Mesenchymal stem cell (in vitro differentiated cells and primary cell): Measurements from ENCODE around the gene ELK3.

Source experiments
- DNase-seq: peaks from one replicate; pipeline ENCODE4 v3.0.0-alpha.2; 2013
- H2AFZ ChIP-seq: one replicate; pipeline ENCODE4 v1.6.1; 2013; ENCODE audit warnings: low read depth, mild to moderate bottlenecking, control low read depth, inconsistent platforms, low read length, moderate library complexity
- H2AK5ac ChIP-seq: 2 replicates; pipeline ENCODE4 v1.6.1; 2013; ENCODE audit warnings: low read length, moderate library complexity, mild to moderate bottlenecking, inconsistent platforms; ENCODE audit not compliant: severe bottlenecking
- H2BK120ac ChIP-seq: one replicate; pipeline ENCODE4 v1.6.1; 2013; ENCODE audit warnings: low read depth, mild to moderate bottlenecking, inconsistent platforms, low read length, moderate library complexity
- H2BK12ac ChIP-seq, 2 experiments: one replicate each; pipeline ENCODE4 v1.6.1; 2013; ENCODE audit warnings: inconsistent platforms in 2 of 2, low read length in 2 of 2, mild to moderate bottlenecking in 2 of 2, moderate library complexity in 2 of 2, control low read depth in 1 of 2
- H2BK15ac ChIP-seq: one replicate; pipeline ENCODE4 v1.6.1; 2013; ENCODE audit warnings: mild to moderate bottlenecking, low read depth, inconsistent platforms; ENCODE audit not compliant: poor library complexity, severe bottlenecking
- H2BK5ac ChIP-seq: 2 replicates; pipeline ENCODE4 v1.6.1; 2013; ENCODE audit warnings: low read depth, mild to moderate bottlenecking, low read length, control low read depth, inconsistent platforms; ENCODE audit not compliant: poor library complexity, severe bottlenecking
- H3K14ac ChIP-seq, 2 experiments: one replicate each; pipeline ENCODE4 v1.6.1; 2013; ENCODE audit warnings: inconsistent platforms in 2 of 2, low read length in 2 of 2, control low read depth in 1 of 2, mild to moderate bottlenecking in 1 of 2, moderate library complexity in 1 of 2
- H3K18ac ChIP-seq, 2 experiments: one replicate each; pipeline ENCODE4 v1.6.1; 2013; ENCODE audit warnings: inconsistent platforms in 2 of 2, low read length in 2 of 2, control low read depth in 1 of 2, low read depth in 1 of 2, mild to moderate bottlenecking in 1 of 2
- H3K23ac ChIP-seq, 2 experiments: one replicate each; pipeline ENCODE4 v1.6.1; 2013; ENCODE audit warnings: inconsistent platforms in 2 of 2, low read length in 2 of 2, mild to moderate bottlenecking in 2 of 2, moderate library complexity in 2 of 2, control low read depth in 1 of 2
- H3K27ac ChIP-seq: 2 replicates; pipeline ENCODE4 v1.5.1; 2013; ENCODE audit warnings: mild to moderate bottlenecking, moderate library complexity, low read length, control low read depth, inconsistent platforms; ENCODE audit not compliant: poor library complexity, severe bottlenecking
- H3K27me3 ChIP-seq, 2 experiments: 2 replicates each; pipeline versions ENCODE4 v1.6.1 to v1.7.0; 2013; ENCODE audit warnings: low read length in 2 of 2, mild to moderate bottlenecking in 2 of 2, moderate library complexity in 2 of 2, control low read depth in 1 of 2, inconsistent platforms in 1 of 2; ENCODE audit not compliant: control insufficient read depth in 1 of 2, insufficient read depth in 1 of 2
- H3K36me3 ChIP-seq, 2 experiments: 2 replicates each; pipeline versions ENCODE4 v1.6.1 to v1.7.0; 2013; ENCODE audit warnings: low read length in 2 of 2, control low read depth in 1 of 2, inconsistent platforms in 1 of 2, low read depth in 1 of 2, mild to moderate bottlenecking in 1 of 2; ENCODE audit not compliant: insufficient read depth in 2 of 2, control insufficient read depth in 1 of 2
- H3K4ac ChIP-seq, 2 experiments: one replicate each; pipeline ENCODE4 v1.6.1; 2013; ENCODE audit warnings: inconsistent platforms in 2 of 2, low read length in 2 of 2, mild to moderate bottlenecking in 2 of 2, moderate library complexity in 2 of 2, control low read depth in 1 of 2, low read depth in 1 of 2
- H3K4me1 ChIP-seq: 2 replicates; pipeline ENCODE4 v1.6.1; 2013; ENCODE audit warnings: low read depth, low read length, control low read depth; ENCODE audit not compliant: control insufficient read depth, insufficient read depth
- H3K4me2 ChIP-seq: 2 replicates; pipeline ENCODE4 v1.6.1; 2013; ENCODE audit warnings: low read length, mild to moderate bottlenecking, inconsistent platforms; ENCODE audit not compliant: poor library complexity, severe bottlenecking
- H3K4me3 ChIP-seq, 2 experiments: 2 replicates each; pipeline versions ENCODE4 v1.5.1 to v1.7.0; 2013; ENCODE audit warnings: low read length in 2 of 2, mild to moderate bottlenecking in 2 of 2, control low read depth in 1 of 2, low read depth in 1 of 2; ENCODE audit not compliant: insufficient read depth in 1 of 2
- H3K79me1 ChIP-seq: replicated peaks from 2 replicates; pipeline ENCODE4 v1.6.1; 2013; ENCODE audit warnings: mild to moderate bottlenecking, control low read depth, low read length, inconsistent platforms; ENCODE audit not compliant: poor library complexity, severe bottlenecking
- H3K9ac ChIP-seq: 2 replicates; pipeline ENCODE4 v1.7.0; 2013; ENCODE audit warnings: mild to moderate bottlenecking, low read length, moderate library complexity
- H3K9me3 ChIP-seq: 2 replicates; pipeline ENCODE4 v1.7.0; 2013; ENCODE audit warnings: mild to moderate bottlenecking, low read length; ENCODE audit not compliant: control insufficient read depth
- H4K8ac ChIP-seq: one replicate; pipeline ENCODE4 v1.6.1; 2013; ENCODE audit warnings: inconsistent platforms, mild to moderate bottlenecking, low read length, moderate library complexity
- H4K91ac ChIP-seq: one replicate; pipeline ENCODE4 v1.6.1; 2013; ENCODE audit warnings: mild to moderate bottlenecking, low read length, inconsistent platforms
- WGBS: methylation state at CpG from one replicate; pipeline ENCODE4 v1.1.7; 2013; ENCODE audit warnings: mixed read lengths; 5-methylcytosine and 5-hydroxymethylcytosine counted together

The ELK3 gene

DNA sequence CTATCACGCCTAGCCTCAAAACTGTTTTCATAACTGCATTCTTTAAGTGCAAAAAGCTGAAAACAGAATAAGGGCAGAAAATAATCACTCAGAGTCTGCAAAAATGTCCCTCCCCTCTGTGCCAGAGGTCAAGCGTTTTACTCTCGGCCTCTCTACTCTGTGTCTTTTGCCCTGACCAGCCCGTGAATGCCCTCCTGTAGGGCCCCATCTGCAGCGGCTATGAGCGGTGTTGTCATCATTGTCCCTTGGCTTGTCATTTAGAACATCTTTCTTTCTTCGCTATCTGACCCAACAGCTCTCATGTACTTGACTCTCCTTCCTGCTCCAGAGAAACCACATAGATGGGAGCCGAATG is 21.7 kb downstream of the ELK3 start:
- no peak overlapping the region for H3K27ac ChIP-seq
- H3K36me3 ChIP-seq, result peaks cover 3 to 26% of the 10 kb centered on the region in 2 experiments
- no peak overlapping the region for H3K18ac ChIP-seq
- H3K79me1 ChIP-seq, result peaks cover 12% of the 10 kb centered on the region
- no peaks in the 10 kb centered on the region for H3K9me3 ChIP-seq
- no peak overlapping the region for H2AK5ac ChIP-seq
- no peak overlapping the region for H4K8ac ChIP-seq
- peak overlapping the region; percentile 27 for H2BK120ac ChIP-seq
- 89% methylated on average over 8 of the region's 8 CpGs for WGBS
- H3K4ac ChIP-seq, result no peak overlapping the region
- H3K4me3 ChIP-seq, result no peak overlapping the region
- peak overlapping the region; percentile 45 for H3K9ac ChIP-seq
- H4K91ac ChIP-seq, result no peak overlapping the region
- H2BK12ac ChIP-seq, result no peak overlapping the region
- no peak overlapping the region for H3K23ac ChIP-seq
- no peak overlapping the region for H2BK15ac ChIP-seq
- no peak overlapping the region for H2AFZ ChIP-seq
- no peak overlapping the region for H2BK5ac ChIP-seq
- no peak overlapping the region for H3K14ac ChIP-seq
- no peaks in the 10 kb centered on the region for H3K27me3 ChIP-seq
- H3K4me1 ChIP-seq, result peaks cover 23% of the 10 kb centered on the region
- DNase-seq, result no peak
- no peak overlapping the region for H3K4me2 ChIP-seq

- H3K79me1 ChIP-seq, result peaks cover 31% of the 10 kb centered on the region
- peak overlapping the region; percentile 89 for H2BK15ac ChIP-seq
- H2BK5ac ChIP-seq, result peak overlapping the region; percentile 98
- peak overlapping the region; percentile 91 for H2AK5ac ChIP-seq
- H3K14ac ChIP-seq, result no peak overlapping the region
- H2AFZ ChIP-seq, result no peak overlapping the region
- no peaks in the 10 kb centered on the region for H3K9me3 ChIP-seq
- peak overlapping the region; percentile 82 to 94 for H3K18ac ChIP-seq
- 96% methylated on average over 11 of the region's 11 CpGs for WGBS
- H4K8ac ChIP-seq, result peak overlapping the region; percentile 98
- H3K4me1 ChIP-seq, result peaks cover 21% of the 10 kb centered on the region
- H3K36me3 ChIP-seq, result peaks cover 7 to 37% of the 10 kb centered on the region in 2 experiments
- DNase-seq, result no peak
- H3K23ac ChIP-seq, result no peak overlapping the region
- H3K27me3 ChIP-seq, result no peaks in the 10 kb centered on the region
- H2BK120ac ChIP-seq, result peak overlapping the region; percentile 62
- H3K9ac ChIP-seq, result peak overlapping the region; percentile 75
- peak overlapping the region; percentile 95 to 98 for H2BK12ac ChIP-seq
- H3K4me3 ChIP-seq, result no peak overlapping the region
- peak overlapping the region; percentile 85 for H4K91ac ChIP-seq
- peak overlapping the region; percentile 100 for H3K27ac ChIP-seq
- peak overlapping the region; percentile 59 for H3K4me2 ChIP-seq
- H3K4ac ChIP-seq, result peak overlapping the region; percentile 74 to 98
Measured at GRCh38 chr12:96218989-96219678, 25.0 kb downstream of the ELK3 start.

GRCh38 chr12:96219700-96220206 is 25.6 kb downstream of the ELK3 start:
- Histone ChIP-seq H3K18ac (peak overlapping the region; percentile 82 to 94), H3K4ac (peak overlapping the region; percentile 74 to 98), H3K14ac (no peak overlapping the region), H2BK5ac (peak overlapping the region; percentile 98), H2AK5ac (peak overlapping the region; percentile 91), H3K9me3 (no peaks in the 10 kb centered on the region), H2BK15ac (peak overlapping the region; percentile 89), H3K9ac (peak overlapping the region; percentile 77), H2BK120ac (peak overlapping the region; percentile 62), H4K91ac (peak overlapping the region; percentile 85), H3K27me3 (no peaks in the 10 kb centered on the region), H3K27ac (peak overlapping the region; percentile 100), H3K79me1 (peaks cover 31% of the 10 kb centered on the region), H3K4me3 (no peak overlapping the region), H2AFZ (no peak overlapping the region), H3K4me2 (peak overlapping the region; percentile 59), H3K4me1 (peaks cover 21% of the 10 kb centered on the region), H3K36me3 (peaks cover 7 to 43% of the 10 kb centered on the region in 2 experiments), H3K23ac (no peak overlapping the region), H4K8ac (peak overlapping the region; percentile 98), H2BK12ac (peak overlapping the region; percentile 95 to 98)
- 13% methylated on average over 15 of the region's 15 CpGs for WGBS
- DNase-seq, result peak; percentile 96

GRCh38 chr12:96220902-96221301 is 26.7 kb downstream of the ELK3 start:
- Histone ChIP-seq H2BK15ac (no peak overlapping the region), H2AFZ (no peak overlapping the region), H3K4me3 (no peak overlapping the region), H2BK12ac (peak overlapping the region; percentile 2 to 52), H3K9ac (no peak overlapping the region), H3K79me1 (peaks cover 35% of the 10 kb centered on the region), H3K27ac (peak overlapping the region; percentile 100), H3K36me3 (peaks cover 16 to 53% of the 10 kb centered on the region in 2 experiments), H4K91ac (no peak overlapping the region), H3K23ac (no peak overlapping the region), H3K14ac (no peak overlapping the region), H3K27me3 (no peaks in the 10 kb centered on the region), H3K9me3 (no peaks in the 10 kb centered on the region), H3K18ac (peak overlapping the region in 1 of 2 experiments; percentile 41), H2BK5ac (no peak overlapping the region), H3K4me2 (no peak overlapping the region), H2BK120ac (no peak overlapping the region), H3K4ac (no peak overlapping the region), H3K4me1 (peaks cover 21% of the 10 kb centered on the region), H4K8ac (peak overlapping the region; percentile 51), H2AK5ac (peak overlapping the region; percentile 88)
- DNase-seq, result no peak
- WGBS, result 78% methylated on average over 5 of the region's 5 CpGs
